SK-N-SH treated with all-trans-retinoic acid at 6 μM for 48 hours (cell line): ENCODE data around the gene TMEM240.
"Not testable (repeated sequence)": the region's sequence is repeated elsewhere in the genome, so short reads cannot be mapped to it uniquely, and the experiment has no call there.

Experiments used
- ATAC-seq: fragments of 200-7000 bp; cut with Tn5 transposase; 3 replicates; pipeline ENCODE4 v1.9.1; 2020; ENCODE audit warnings: mild to moderate bottlenecking, moderate library complexity
- ARNTL ChIP-seq: fragments of 450-650 bp; formaldehyde crosslinking; IDR thresholded peaks from 2 replicates; pipeline ENCODE4 v1.5.0; 2020; ENCODE audit warnings: low read depth, mild to moderate bottlenecking, moderate library complexity, borderline replicate concordance
- BACH2 ChIP-seq: fragments of 250-450 bp; sonication (Bioruptor Pico); IDR thresholded peaks from 2 replicates; pipeline ENCODE4 v1.9.0; 2021; ENCODE audit warnings: mild to moderate bottlenecking, borderline replicate concordance
- ESRRG ChIP-seq: fragments of 250-450 bp; sonication (Bioruptor Pico); IDR thresholded peaks from 2 replicates; pipeline ENCODE4 v1.6.1; 2021; ENCODE audit warnings: mild to moderate bottlenecking
- ISL1 ChIP-seq: fragments of 250-450 bp; sonication (Bioruptor Pico); IDR thresholded peaks from 2 replicates; pipeline ENCODE4 v2.1.2; 2022; ENCODE audit warnings: mild to moderate bottlenecking, moderate library complexity
- OSR1 ChIP-seq: fragments of 250-450 bp; sonication (Bioruptor Pico); IDR thresholded peaks from 2 replicates; pipeline ENCODE4 v1.8.0; 2022; ENCODE audit warnings: moderate library complexity, mild to moderate bottlenecking, inconsistent platforms
- PATZ1 ChIP-seq: fragments of 250-450 bp; sonication (Bioruptor Pico); IDR thresholded peaks from 2 replicates; pipeline ENCODE4 v1.8.0; 2020; ENCODE audit warnings: mild to moderate bottlenecking, moderate library complexity, borderline replicate concordance
- PPARA ChIP-seq: fragments of 250-450 bp; sonication (Bioruptor Pico); IDR thresholded peaks from 2 replicates; pipeline ENCODE4 v1.5.0; 2020; ENCODE audit warnings: mild to moderate bottlenecking, borderline replicate concordance
- RARB ChIP-seq: fragments of 250-450 bp; sonication (Bioruptor Pico); IDR thresholded peaks from 2 replicates; pipeline ENCODE4 v1.8.0; 2021; ENCODE audit warnings: mild to moderate bottlenecking, moderate library complexity
- SNAI2 ChIP-seq: fragments of 250-450 bp; sonication (Bioruptor Pico); IDR thresholded peaks from 2 replicates; pipeline ENCODE4 v1.5.0; 2020; ENCODE audit warnings: mild to moderate bottlenecking, moderate library complexity
- TCF4 ChIP-seq: fragments of 250-450 bp; sonication (Bioruptor Pico); IDR thresholded peaks from 2 replicates; pipeline ENCODE4 v1.8.0; 2021; ENCODE audit warnings: mild to moderate bottlenecking, moderate library complexity, borderline replicate concordance
- TOX ChIP-seq: fragments of 250-450 bp; sonication (Bioruptor Pico); IDR thresholded peaks from 2 replicates; pipeline ENCODE4 v1.8.0; 2021; ENCODE audit warnings: mild to moderate bottlenecking, moderate library complexity, borderline replicate concordance
- ZC3H10 ChIP-seq: fragments of 250-450 bp; sonication (Bioruptor Pico); IDR thresholded peaks from 2 replicates; pipeline ENCODE4 v1.5.1; 2021; ENCODE audit warnings: mild to moderate bottlenecking, moderate library complexity
- ZFP30 ChIP-seq: fragments of 450-650 bp; formaldehyde crosslinking; IDR thresholded peaks from 2 replicates; pipeline ENCODE4 v1.5.0; 2022; ENCODE audit warnings: mild to moderate bottlenecking, moderate library complexity
- ZNF565 ChIP-seq: fragments of 450-650 bp; formaldehyde crosslinking; conservative IDR thresholded peaks from 2 replicates; pipeline ENCODE4 v1.5.0; 2020; ENCODE audit warnings: low read depth, mild to moderate bottlenecking, moderate library complexity
- ZNF70 ChIP-seq: fragments of 450-650 bp; formaldehyde crosslinking; IDR thresholded peaks from 2 replicates; pipeline ENCODE4 v1.5.0; 2020; ENCODE audit warnings: mild to moderate bottlenecking, moderate library complexity
- TF ChIP-seq, protein P1 (sequence below): fragments of 250-450 bp; sonication (Bioruptor Pico); IDR thresholded peaks from 2 replicates; pipeline ENCODE4 v1.5.0; 2020; ENCODE audit warnings: mild to moderate bottlenecking, moderate library complexity

The TMEM240 gene

GRCh38 chr1:1517973-1518620 lies 22.3 kb downstream of the TMEM240 start (continued):
- TF ChIP-seq, protein P1, sequence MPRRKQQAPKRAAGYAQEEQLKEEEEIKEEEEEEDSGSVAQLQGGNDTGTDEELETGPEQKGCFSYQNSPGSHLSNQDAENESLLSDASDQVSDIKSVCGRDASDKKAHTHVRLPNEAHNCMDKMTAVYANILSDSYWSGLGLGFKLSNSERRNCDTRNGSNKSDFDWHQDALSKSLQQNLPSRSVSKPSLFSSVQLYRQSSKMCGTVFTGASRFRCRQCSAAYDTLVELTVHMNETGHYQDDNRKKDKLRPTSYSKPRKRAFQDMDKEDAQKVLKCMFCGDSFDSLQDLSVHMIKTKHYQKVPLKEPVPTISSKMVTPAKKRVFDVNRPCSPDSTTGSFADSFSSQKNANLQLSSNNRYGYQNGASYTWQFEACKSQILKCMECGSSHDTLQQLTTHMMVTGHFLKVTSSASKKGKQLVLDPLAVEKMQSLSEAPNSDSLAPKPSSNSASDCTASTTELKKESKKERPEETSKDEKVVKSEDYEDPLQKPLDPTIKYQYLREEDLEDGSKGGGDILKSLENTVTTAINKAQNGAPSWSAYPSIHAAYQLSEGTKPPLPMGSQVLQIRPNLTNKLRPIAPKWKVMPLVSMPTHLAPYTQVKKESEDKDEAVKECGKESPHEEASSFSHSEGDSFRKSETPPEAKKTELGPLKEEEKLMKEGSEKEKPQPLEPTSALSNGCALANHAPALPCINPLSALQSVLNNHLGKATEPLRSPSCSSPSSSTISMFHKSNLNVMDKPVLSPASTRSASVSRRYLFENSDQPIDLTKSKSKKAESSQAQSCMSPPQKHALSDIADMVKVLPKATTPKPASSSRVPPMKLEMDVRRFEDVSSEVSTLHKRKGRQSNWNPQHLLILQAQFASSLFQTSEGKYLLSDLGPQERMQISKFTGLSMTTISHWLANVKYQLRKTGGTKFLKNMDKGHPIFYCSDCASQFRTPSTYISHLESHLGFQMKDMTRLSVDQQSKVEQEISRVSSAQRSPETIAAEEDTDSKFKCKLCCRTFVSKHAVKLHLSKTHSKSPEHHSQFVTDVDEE (CRISPR knock-in tag) = no peak

DNA sequence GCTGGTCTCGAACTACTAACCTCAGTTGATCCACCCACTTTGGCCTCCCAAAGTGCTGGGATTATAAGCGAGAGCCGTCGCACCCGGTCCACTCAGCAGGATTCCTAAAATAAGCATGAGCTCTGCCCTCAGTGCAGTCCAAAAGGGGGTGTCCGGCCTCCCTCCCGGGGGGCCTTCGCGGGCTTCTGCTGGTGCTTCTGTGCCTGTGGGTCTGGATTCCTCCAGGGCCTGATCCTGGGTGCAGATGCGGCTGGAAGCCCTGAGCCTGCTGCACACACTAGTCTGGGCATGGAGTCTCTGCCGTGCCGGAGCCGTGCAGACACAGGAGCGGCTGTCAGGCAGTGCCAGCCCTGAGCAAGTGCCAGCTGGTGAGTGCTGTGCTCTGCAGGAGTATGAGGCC lies 23.5 kb downstream of the TMEM240 start:
- ATAC-seq = not testable (repeated sequence)

- ATAC-seq = not testable (repeated sequence)
These were observed 26.0 kb downstream of the TMEM240 start for GRCh38 chr1:1514376-1514775.

DNA sequence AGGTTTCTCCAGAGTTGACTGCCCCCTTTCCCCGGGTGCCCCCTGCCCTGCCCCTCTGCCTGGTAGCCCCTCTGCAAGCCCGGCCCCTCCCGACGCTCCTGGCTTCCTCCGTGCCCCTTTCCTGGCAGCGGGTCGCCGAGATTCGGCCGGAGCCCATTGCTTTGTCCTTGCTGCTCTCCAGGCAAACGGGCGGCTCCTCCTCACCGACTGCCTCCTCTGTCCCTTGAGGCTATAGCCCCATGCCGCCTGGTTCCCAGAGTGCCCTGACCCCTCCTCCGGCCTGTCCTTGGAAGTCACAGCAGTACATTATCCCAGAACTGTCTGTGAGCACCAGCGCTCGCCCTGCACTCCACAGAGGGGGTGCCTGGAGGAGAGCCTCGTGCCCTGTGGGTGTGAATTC lies 26.7 kb downstream of the TMEM240 start:
- ATAC-seq = not testable (repeated sequence)

DNA sequence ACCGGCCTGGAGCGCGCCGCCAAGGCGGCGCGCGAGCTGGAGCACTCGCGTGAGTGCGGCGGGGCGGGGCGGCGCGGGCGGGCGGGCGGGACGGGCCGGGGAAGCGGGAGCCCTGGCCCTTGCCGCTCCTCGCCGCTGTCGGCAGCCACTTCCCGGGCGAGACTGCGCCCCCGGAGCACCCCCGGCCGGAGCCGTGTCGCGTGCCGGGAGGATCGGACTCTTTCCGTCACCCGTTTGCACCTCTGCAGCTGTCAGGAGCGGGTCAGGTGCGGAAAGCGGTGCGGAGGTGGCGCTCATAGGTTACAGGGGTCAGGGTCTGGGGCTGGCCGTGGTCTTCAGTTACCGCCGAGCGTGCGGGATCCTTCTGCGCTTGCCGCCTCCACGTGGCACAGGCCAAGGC lies 28.0 kb downstream of the TMEM240 start:
- ATAC-seq = peak; percentile 9

GRCh38 chr1:1511533-1512285 lies 28.7 kb downstream of the TMEM240 start, which contains the start of gene ATAD3A:
Gene ATAD3A, plus strand, starts transcription at chr1:1512162. Its CDS starts 107 bp downstream, at chr1:1512269.
- TF ChIP-seq TOX (CRISPR knock-in tag) (no peak), BACH2 (CRISPR knock-in tag) (no peak), TCF4 (CRISPR knock-in tag) (peak; percentile 34; the same call in 1 of the 2 replicates), RARB (CRISPR knock-in tag) (no peak)
- ATAC-seq = peak; percentile 92

DNA sequence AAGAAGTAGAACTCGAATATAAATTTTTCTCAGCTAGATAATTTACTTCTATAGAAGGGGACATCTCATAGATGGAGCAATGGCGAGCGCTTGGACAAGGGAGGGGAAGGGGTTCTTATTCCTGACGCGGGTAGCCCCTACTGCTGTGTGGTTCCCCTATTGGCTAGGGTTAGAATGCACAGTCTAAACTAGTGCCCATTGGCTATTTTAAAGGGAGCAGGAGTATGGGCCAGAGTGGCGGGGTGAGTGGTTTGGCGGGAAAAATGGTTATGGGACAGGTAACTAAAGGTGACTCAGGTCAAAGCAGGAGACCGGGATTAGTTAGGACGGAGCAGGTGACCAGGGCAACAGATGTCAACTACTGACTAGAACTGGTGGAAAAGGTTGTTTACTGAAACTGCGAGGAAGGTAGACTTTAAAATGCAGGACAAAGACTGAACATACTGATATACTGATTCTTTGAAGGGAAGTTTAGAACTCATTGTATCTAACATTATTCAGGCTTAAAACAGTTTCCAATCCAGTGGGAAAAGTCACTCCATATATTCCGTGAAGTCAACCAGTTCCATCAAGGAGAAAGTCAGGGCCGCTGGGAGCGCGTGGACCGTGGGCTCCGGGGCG lies 29.4 kb downstream of the TMEM240 start:
- TF ChIP-seq BACH2 (CRISPR knock-in tag) = no peak
- TF ChIP-seq ZFP30 (CRISPR knock-in tag) = no peak
- TF ChIP-seq TOX (CRISPR knock-in tag) = no peak
- no peak for TF ChIP-seq ISL1 (CRISPR knock-in tag)
- peak; percentile 86 for TF ChIP-seq ZNF70 (CRISPR knock-in tag)
- TF ChIP-seq, all 23 proteins: peak for 1
- ATAC-seq = 0 out of 3 replicates have a peak, but pooled peaks have one; percentile 4

DNA sequence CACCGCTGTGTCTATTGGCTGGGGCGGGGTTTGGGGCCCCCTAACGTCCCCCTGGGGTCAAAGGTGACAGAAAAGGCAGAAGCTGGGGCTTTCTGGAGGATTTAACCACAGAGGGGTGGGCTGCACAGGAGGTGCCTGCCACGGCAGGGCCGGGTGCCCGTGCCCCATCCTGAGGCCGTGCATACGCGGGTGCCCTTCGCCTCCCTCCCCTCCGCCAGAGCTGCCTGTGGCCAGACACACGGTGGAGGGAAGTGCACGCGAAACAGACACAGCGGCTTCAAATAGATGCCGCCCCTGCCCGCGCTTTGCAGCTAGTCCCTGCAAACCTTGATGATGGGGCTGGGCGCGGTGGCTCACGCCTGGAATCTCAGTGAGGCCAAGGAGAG lies 31.0 kb downstream of the TMEM240 start:
- ATAC-seq = not testable (repeated sequence)

DNA sequence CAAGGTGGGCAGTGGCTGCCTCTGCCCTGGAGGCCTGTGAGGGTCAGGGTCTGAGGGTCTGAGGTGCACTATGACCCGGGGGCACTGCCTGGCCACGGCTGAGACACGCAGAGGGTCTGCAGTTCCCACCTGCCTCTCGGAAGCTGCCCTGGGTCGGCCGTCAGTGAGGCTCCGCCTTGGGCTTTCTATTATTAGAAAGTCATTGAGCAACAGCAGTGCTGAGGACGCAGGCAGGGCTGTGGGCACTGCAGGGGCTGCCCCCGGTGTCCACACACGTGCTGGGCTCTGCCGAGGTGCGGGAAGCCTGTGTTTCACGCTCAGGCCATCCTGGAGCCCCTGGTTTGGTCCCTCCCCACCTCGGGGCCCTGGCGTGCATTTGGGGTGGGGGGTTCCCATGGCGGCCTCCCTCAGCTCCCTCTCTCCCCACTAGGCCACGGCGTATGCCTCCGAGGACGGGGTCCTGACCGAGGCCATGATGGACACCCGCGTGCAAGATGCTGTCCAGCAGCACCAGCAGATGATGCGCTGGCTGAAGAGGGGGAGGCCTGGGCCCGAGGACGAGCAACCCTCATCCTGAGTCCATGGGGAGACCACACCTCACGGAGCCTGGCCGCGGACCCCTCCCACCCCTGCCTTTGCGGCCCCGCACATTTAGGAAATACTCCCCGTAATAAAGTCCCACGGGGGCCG lies 31.5 kb downstream of the TMEM240 start:
- not testable (repeated sequence) for ATAC-seq

- ATAC-seq = no peak
- TF ChIP-seq ZNF70 (CRISPR knock-in tag) = no peak
- TF ChIP-seq SNAI2 (CRISPR knock-in tag) = no peak
- no peak for TF ChIP-seq ARNTL (CRISPR knock-in tag)
- no peak for TF ChIP-seq ZNF565 (CRISPR knock-in tag)
- no peak for TF ChIP-seq ESRRG (CRISPR knock-in tag)
- no peak for TF ChIP-seq PATZ1 (CRISPR knock-in tag)
- TF ChIP-seq OSR1 (CRISPR knock-in tag) = no peak
- no peak for TF ChIP-seq PPARA (CRISPR knock-in tag)
- no peak for TF ChIP-seq ZC3H10 (CRISPR knock-in tag)
- no peak for TF ChIP-seq RARB (CRISPR knock-in tag)
These were observed 33.1 kb downstream of the TMEM240 start for GRCh38 chr1:1507305-1507704.

- ATAC-seq = not testable (repeated sequence)
These were observed 34.6 kb downstream of the TMEM240 start for GRCh38 chr1:1505801-1506200.

DNA sequence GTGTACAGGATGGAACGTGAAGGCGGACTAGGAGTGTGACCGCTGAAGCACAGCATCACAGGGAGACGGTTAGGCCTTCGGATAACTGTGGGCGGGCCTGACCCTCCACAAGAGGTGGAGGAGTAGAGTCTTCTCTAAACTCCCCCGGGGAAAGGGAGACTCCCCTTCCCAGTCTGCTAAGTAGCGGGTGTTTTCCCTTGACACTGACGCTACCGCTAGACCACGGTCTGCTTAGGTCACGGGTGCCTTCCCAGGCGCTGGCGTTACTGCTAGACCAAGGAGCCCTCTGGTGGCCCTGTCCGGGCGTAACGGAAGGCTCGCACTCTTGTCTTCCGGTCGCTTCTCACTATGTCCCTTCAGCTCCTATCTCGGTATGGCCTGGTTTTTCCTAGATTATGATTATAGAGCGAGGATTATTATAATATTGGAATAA lies 35.0 kb downstream of the TMEM240 start:
- ATAC-seq = peak; percentile 72
